CD4-positive, alpha-beta T cell (primary cell): ENCODE data around the gene TAMM41. TPM values are rescaled to one million over a fixed set of nuclear protein-coding genes. Genes with fewer than 3 reads are reported as not detected.

Experiments used
- ATAC-seq: fragments of 200-7000 bp; cut with Tn5 transposase; one replicate; pipeline ENCODE4 v1.10.0; 2022; ENCODE audit warnings: mild to moderate bottlenecking; ENCODE audit not compliant: poor library complexity
- CTCF ChIA-PET: fragments of 350-600 bp; sonication (Branson Sonifier 250); formaldehyde crosslinking; loops from one replicate; lab custom pipeline; 2021; ENCODE audit warnings: antibody characterized with exemption, inconsistent platforms; lab: Charles Lee
- POLR2A ChIA-PET: fragments of 350-600 bp; sonication (Branson Sonifier 250); formaldehyde crosslinking; loops from one replicate; lab custom pipeline; 2021; ENCODE audit warnings: antibody characterized with exemption, inconsistent platforms; lab: Charles Lee
- DNase-seq, 14 experiments: peaks; one replicate each; pipeline ENCODE4 v3.0.0-alpha.2; 2013 to 2020; ENCODE audit warnings: mixed read lengths in 2 of 14
- H3K27ac ChIP-seq, 2 donors: one replicate each; pipeline versions ENCODE4 v1.5.1 to v1.7.0; 2013; ENCODE audit warnings: low read length in 2 of 2, low read depth in 1 of 2, mild to moderate bottlenecking in 1 of 2
- H3K27me3 ChIP-seq, 2 experiments: 1 replicate in 1 of 2; 2 replicates in 1 of 2; pipeline versions ENCODE4 v1.6.1 to v1.7.0; 2013; ENCODE audit warnings: low read length in 2 of 2, control low read depth in 1 of 2, mild to moderate bottlenecking in 1 of 2, moderate library complexity in 1 of 2; ENCODE audit not compliant: insufficient read depth in 2 of 2, control insufficient read depth in 1 of 2
- H3K36me3 ChIP-seq: one replicate; pipeline ENCODE4 v1.6.1; 2013; ENCODE audit warnings: low read length, control low read depth; ENCODE audit not compliant: insufficient read depth
- H3K4me1 ChIP-seq: one replicate; pipeline ENCODE4 v1.6.1; 2013; ENCODE audit warnings: low read length, control low read depth; ENCODE audit not compliant: insufficient read depth
- H3K4me3 ChIP-seq: one replicate; pipeline ENCODE4 v1.5.1; 2013; ENCODE audit warnings: mild to moderate bottlenecking, low read length, moderate library complexity
- H3K9me3 ChIP-seq, 2 experiments: 1 replicate in 1 of 2; 2 replicates in 1 of 2; pipeline versions ENCODE4 v1.6.1 to v1.7.0; 2013; ENCODE audit warnings: low read length in 2 of 2, mild to moderate bottlenecking in 2 of 2, control low read depth in 1 of 2, moderate library complexity in 1 of 2; ENCODE audit not compliant: control insufficient read depth in 1 of 2, insufficient read depth in 1 of 2
- H3K27ac Mint-ChIP-seq: one replicate; pipeline ENCODE4 v1.8.0; 2020; ENCODE audit warnings: mixed read lengths
- H3K27me3 Mint-ChIP-seq: one replicate; pipeline ENCODE4 v1.8.0; 2021; ENCODE audit warnings: mixed read lengths
- H3K36me3 Mint-ChIP-seq: one replicate; pipeline ENCODE4 v1.8.0; 2021; ENCODE audit warnings: low read depth, mixed read lengths
- H3K4me1 Mint-ChIP-seq: one replicate; pipeline ENCODE4 v1.8.0; 2021; ENCODE audit warnings: low read depth, mixed read lengths
- H3K4me3 Mint-ChIP-seq: one replicate; pipeline ENCODE4 v1.8.0; 2020; ENCODE audit warnings: mild to moderate bottlenecking, mixed read lengths
- H3K9me3 Mint-ChIP-seq: one replicate; pipeline ENCODE4 v1.8.0; 2020; ENCODE audit warnings: mixed read lengths
- CTCF ChIP-seq: fragments of 200-600 bp; IDR thresholded peaks from one replicate; pipeline ENCODE4 v1.8.0; 2022; ENCODE audit warnings: antibody characterized with exemption, mild to moderate bottlenecking
- intact Hi-C, 2 experiments: fragments of 100-400 bp; cut with DNase I in 1 of 2; cut with micrococcal nuclease in 1 of 2; formaldehyde crosslinking; loops; one replicate each; pipeline versions ENCODE4 v1.15.1 to v1.9.0; 2023 to 2025; cut with DNase I, micrococcal nuclease
- total RNA-seq, 174 experiments: library from RNA in 2 of 174; stranded (reverse) in 2 of 174; gene quantifications; one replicate each; pipeline ENCODE4 v1.2.3 and lab custom pipeline; 2021 to 2026

Gene TAMM41
- total RNA-seq, 2 experiments from 2014 or later, result 19.7 to 22.0 TPM

- Histone ChIP-seq H3K9me3 (peaks cover 0 to 2% of the 10 kb centered on the region in 2 experiments), H3K27ac (no peak overlapping the region), H3K27me3 (no peaks in the 10 kb centered on the region), H3K36me3 (peaks cover 83% of the 10 kb centered on the region), H3K4me1 (no peaks in the 10 kb centered on the region), H3K4me3 (no peak overlapping the region)
- Mint-ChIP-seq H3K27me3 (no peaks in the 10 kb centered on the region), H3K4me1 (no peaks in the 10 kb centered on the region), H3K9me3 (no peaks in the 10 kb centered on the region), H3K36me3 (peaks cover 91% of the 10 kb centered on the region), H3K27ac (no peak overlapping the region), H3K4me3 (no peak overlapping the region)
- ChIA-PET CTCF (interaction anchor here (0.9 kb wide), 1 partner anchor 9 kb away, joined by 3 read pairs; no protein-coding TSS in a partner anchor), POLR2A (no interaction called here)
- TF ChIP-seq CTCF, result peak; percentile 38
- peak in 2 of 14 experiments; percentile 10 to 14 for DNase-seq
- no peak for ATAC-seq
- intact Hi-C loops, result no loop called here
Observed at GRCh38 chr3:11835028-11835639, 11.6 kb downstream of the TAMM41 start.

GRCh38 chr3:11832981-11833905 is 13.4 kb downstream of the TAMM41 start:
- H3K4me1 ChIP-seq, result no peaks in the 10 kb centered on the region
- POLR2A ChIA-PET, result interaction anchor here (1.0 kb wide), 1 partner anchor 12 kb away, joined by 3 read pairs; no protein-coding TSS in a partner anchor
- H3K27ac ChIP-seq, result no peak overlapping the region
- peaks cover 85% of the 10 kb centered on the region for H3K36me3 ChIP-seq
- intact Hi-C loops, result no loop called here
- Mint-ChIP-seq H3K9me3 (no peaks in the 10 kb centered on the region), H3K4me1 (no peaks in the 10 kb centered on the region), H3K4me3 (no peak overlapping the region), H3K27me3 (no peaks in the 10 kb centered on the region), H3K27ac (no peak overlapping the region), H3K36me3 (peaks cover 91% of the 10 kb centered on the region)
- DNase-seq (no peak), ATAC-seq (no peak)
- no peaks in the 10 kb centered on the region for H3K27me3 ChIP-seq
- CTCF ChIA-PET, result interaction anchor here (1.7 kb wide), 1 partner anchor 13 kb away, joined by 3 read pairs; the partner anchor contains the start of gene TAMM41
- H3K9me3 ChIP-seq, result no peaks in the 10 kb centered on the region
- TF ChIP-seq CTCF, result no peak
- H3K4me3 ChIP-seq, result no peak overlapping the region

GRCh38 chr3:11829416-11829815 is 17.3 kb downstream of the TAMM41 start:
- CTCF ChIA-PET, result no interaction called here
- H3K27ac Mint-ChIP-seq, result peak overlapping the region; percentile 33
- no peak for TF ChIP-seq CTCF

More at GRCh38 chr3:11829416-11829815, 17.3 kb downstream of the TAMM41 start:
- POLR2A ChIA-PET, result no interaction called here
- no peak overlapping the region for H3K27ac ChIP-seq
- H3K4me1 ChIP-seq, result no peaks in the 10 kb centered on the region
- peaks cover 94% of the 10 kb centered on the region for H3K36me3 ChIP-seq
- ATAC-seq (no peak), DNase-seq (no peak)
- no peak overlapping the region for H3K4me3 ChIP-seq
- H3K27me3 ChIP-seq, result no peaks in the 10 kb centered on the region
- no peaks in the 10 kb centered on the region for H3K4me1 Mint-ChIP-seq
- no peaks in the 10 kb centered on the region for H3K27me3 Mint-ChIP-seq
- no peak overlapping the region for H3K4me3 Mint-ChIP-seq
- H3K9me3 Mint-ChIP-seq, result no peaks in the 10 kb centered on the region
- intact Hi-C loops, result no loop called here
- peaks cover 94% of the 10 kb centered on the region for H3K36me3 Mint-ChIP-seq
- H3K9me3 ChIP-seq, result no peaks in the 10 kb centered on the region
